ENCODE results near the gene SCUBE2.

SCUBE2 gene

DNA sequence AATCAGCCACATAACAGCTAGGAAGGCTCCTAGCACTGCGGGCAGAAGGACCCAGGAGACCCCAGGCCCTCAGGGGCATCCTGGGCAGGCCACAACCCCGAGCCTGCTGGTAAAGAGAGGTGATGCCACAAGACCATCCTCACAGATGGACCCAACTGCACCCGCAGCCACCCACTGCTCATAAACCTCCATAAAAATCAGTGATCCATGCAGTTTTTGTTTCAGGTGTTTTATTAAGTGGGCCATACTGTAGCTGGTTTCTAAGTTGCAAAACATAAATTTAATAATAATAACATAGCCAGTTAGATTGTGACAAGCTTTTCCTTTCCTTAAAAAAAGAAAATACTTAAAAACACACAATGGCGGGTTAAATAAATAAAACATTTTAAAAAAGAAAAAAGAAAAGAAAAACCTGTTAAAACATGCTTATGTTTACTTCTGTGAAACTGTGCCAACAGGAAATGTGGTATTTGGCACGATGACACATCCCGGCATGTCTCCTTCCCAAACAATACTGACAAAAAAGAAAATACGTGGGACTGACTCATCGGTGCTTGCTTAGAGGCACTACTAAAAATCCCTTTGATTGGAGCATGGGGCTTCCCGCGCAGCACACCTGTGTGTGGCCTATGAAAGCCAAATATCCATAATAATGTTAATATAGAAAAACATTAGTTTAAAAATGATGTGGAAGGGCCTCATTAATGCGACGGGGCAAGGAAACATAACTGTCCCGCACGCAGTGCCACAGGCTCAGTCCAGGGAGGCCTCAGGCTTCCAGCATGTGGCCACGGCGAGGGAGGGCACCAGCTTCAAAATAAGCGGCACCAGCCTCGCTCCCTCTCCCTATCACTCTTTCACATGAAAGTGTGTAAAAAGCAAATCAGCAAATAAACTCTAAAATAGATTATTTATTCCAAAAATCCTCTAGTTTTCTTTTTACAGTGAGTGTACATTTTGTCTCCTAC is 47.5 kb upstream of the SCUBE2 start (continued):
- TF ChIP-seq PRDM10 (tag by site-specific recombination; IDR thresholded peaks at IDR 0.05) (peak; percentile 18; the same call in 1 of the 2 replicates), ZEB2 (tag by site-specific recombination; IDR thresholded peaks at IDR 0.05) (peak; percentile 79), SP7 (tag by site-specific recombination; IDR thresholded peaks at IDR 0.05) (peak; percentile 77), ZNF398 (tag by site-specific recombination; IDR thresholded peaks at IDR 0.05) (0 out of 2 replicates have a peak, but pooled peaks have one; percentile 16), PRDM6 (tag by site-specific recombination; IDR thresholded peaks at IDR 0.05) (peak; percentile 94), ZNF639 (tag by site-specific recombination; IDR thresholded peaks at IDR 0.05) (0 out of 2 replicates have a peak, but pooled peaks have one; percentile 51), OSR2 (tag by site-specific recombination; IDR thresholded peaks at IDR 0.05) (peak; percentile 78; the same call in 1 of the 2 replicates), ZNF501 (tag by site-specific recombination; IDR thresholded peaks at IDR 0.05) (no peak), ZNF16 (tag by site-specific recombination; IDR thresholded peaks at IDR 0.05; ENCODE audit: low read depth) (no peak), INSM2 (tag by site-specific recombination; IDR thresholded peaks at IDR 0.05) (peak; percentile 72; the same call in 1 of the 2 replicates), ZNF692 (tag by site-specific recombination; IDR thresholded peaks at IDR 0.05) (peak; percentile 91), ZNF843 (tag by site-specific recombination; IDR thresholded peaks at IDR 0.05) (peak; percentile 61; the same call in 1 of the 2 replicates)
- TF ChIP-seq, protein P1, sequence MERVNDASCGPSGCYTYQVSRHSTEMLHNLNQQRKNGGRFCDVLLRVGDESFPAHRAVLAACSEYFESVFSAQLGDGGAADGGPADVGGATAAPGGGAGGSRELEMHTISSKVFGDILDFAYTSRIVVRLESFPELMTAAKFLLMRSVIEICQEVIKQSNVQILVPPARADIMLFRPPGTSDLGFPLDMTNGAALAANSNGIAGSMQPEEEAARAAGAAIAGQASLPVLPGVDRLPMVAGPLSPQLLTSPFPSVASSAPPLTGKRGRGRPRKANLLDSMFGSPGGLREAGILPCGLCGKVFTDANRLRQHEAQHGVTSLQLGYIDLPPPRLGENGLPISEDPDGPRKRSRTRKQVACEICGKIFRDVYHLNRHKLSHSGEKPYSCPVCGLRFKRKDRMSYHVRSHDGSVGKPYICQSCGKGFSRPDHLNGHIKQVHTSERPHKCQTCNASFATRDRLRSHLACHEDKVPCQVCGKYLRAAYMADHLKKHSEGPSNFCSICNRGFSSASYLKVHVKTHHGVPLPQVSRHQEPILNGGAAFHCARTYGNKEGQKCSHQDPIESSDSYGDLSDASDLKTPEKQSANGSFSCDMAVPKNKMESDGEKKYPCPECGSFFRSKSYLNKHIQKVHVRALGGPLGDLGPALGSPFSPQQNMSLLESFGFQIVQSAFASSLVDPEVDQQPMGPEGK (tag by site-specific recombination; IDR thresholded peaks at IDR 0.05), result peak; percentile 51; the same call in 1 of the 2 replicates
